Measurements from ENCODE around the gene ATP1A3.
A peak's percentile ranks its signal among the peaks of the same experiment; 100 is the strongest.

Gene ATP1A3

DNA sequence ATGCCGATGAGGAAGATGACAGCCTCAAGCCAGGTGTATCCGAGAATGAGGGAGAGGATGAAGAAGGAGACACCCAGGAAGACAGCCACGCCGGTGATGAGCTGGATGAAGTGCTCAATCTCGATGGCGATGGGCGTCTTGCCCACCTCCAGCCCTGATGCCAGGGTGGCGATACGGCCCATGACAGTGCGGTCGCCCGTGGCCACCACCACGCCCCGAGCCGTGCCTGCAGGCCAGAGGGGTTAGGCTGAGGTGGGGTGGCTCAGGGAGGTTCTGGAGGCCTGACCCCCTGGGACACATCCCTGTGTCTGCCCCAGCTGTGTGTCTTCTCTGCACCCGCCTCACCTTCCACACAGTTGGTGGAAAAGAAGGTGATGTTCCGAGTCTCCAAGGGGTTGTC, 9.1 kb downstream of the ATP1A3 start:
- no peak for DNase-seq

DNA sequence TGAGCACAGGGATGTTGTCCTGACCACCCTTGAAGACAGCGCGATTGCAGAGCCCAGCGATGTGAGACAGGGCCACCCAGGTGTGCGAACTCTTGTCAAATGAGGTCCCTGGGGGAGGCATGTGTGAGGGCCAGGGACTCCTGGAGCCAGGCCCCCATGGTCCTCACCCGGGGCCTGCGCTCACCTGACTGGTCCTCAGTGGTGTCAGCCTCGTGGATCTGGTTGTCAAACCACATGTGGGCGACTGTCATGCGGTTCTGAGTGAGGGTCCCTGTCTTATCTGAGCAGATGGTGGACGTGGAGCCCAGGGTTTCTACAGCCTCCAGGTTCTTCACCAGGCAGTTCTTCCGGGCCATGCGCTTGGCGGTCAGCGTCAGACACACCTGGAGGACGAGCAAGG, 12.3 kb downstream of the ATP1A3 start:
- no peak for DNase-seq

DNA sequence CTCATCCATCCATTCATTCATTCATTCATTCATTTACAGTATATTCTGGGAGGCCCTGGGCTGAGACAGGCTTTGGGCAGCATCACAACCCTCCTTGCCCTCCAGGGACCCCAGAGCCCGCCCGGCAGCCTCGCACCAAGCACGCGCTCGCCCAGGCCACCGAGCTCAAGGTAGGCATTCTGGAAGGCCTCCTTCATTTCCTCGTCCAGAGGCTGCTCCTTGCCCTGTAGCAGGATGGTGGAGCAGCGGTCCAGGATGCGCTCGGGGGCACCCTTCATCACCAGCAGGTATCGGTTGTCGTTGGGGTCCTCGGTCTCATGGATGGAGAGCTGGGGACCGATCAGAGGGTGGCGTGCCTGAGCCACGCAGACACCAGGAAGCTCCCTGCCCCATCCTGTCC, 15.6 kb downstream of the ATP1A3 start:
- no peak for DNase-seq

DNA sequence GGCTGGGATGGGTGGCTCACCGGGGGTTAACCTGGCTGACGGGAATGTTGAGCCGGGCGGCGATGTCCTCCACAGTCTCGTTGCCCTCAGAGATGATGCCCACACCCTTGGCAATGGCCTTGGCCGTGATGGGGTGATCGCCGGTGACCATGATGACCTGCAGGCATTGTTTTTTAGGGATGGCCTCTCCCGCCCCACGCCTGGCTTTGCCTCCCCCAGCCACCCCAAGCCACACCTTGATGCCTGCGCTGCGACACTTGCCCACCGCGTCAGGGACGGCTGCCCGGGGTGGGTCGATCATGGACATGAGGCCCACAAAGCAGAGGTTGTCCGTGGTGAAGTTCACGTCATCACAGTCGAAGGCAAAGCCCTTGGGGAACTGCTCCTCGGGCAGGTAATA, 16.1 kb downstream of the ATP1A3 start:
- DNase-seq = no peak

DNA sequence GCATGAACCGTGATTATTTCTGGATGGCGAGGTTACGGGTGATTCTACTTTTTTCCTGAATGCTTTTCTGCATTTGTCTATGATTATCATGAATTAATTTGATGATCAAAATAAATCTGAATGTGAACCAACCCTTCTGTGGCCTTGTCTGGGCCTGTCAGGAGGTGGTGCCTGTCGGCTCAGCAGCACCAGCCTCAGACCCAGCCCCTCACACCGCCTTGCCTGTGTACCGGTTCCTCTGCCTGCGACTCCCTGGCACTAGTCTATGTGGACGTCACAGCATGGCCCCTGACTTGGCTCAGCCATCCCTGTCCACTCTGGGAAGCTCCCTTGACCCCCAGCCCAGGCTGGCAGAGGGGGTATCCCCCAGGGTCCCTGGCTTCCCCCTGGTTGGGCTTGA, 19.4 kb downstream of the ATP1A3 start:
- DNase-seq = no peak

DNA sequence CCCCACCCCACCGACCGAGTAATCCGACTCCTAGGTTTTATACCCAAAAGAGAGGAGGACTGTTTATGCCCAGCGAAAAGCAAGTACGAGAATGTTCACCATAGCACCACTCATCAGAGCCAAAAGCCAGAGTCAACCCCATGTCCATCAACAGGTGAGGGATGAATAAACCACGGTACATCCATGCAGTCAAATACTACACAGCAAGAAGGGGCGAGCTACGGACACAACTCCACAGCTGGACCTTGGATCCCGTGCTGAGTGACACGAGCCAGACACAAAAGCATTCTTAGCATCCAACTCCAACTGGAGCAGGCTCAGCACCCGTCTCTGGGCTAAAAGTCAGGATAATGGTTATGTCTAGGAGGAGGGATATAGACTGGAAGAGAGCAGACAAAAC, 22.7 kb downstream of the ATP1A3 start:
- no peak for DNase-seq

DNA sequence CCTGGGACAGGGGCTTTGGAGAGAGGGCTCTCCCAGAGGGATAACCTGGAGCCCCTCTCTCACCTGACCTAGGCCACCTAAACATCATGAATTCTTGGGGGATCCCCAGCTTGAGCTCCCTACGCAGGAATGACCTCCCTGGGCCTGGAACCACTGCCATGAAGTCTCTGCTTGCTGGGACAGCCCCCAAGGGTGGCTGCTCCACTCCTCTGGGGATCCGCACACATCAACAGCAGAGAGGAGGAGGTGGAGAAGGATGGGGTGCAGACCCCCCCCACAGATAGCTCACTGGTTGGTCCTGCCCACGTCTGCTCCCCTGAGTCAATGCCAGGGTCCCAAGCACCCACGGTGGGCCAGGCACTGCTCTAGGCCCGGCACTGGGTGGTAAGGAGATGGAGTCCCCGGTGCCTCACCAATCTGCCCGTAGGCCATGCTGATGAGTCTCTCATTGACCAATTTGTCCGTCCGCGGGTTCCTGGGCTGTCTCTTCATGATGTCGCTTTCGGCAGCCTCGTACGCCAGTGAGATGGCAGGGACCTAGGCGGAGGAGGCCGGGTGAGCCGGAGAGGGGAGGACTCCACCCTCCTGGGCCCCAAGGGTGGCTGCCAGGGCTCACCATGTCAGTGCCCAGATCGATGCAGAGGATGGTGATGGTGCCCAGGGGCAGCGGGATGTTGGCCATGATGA, 24.1 kb downstream of the ATP1A3 start:
- no peak for DNase-seq

DNA sequence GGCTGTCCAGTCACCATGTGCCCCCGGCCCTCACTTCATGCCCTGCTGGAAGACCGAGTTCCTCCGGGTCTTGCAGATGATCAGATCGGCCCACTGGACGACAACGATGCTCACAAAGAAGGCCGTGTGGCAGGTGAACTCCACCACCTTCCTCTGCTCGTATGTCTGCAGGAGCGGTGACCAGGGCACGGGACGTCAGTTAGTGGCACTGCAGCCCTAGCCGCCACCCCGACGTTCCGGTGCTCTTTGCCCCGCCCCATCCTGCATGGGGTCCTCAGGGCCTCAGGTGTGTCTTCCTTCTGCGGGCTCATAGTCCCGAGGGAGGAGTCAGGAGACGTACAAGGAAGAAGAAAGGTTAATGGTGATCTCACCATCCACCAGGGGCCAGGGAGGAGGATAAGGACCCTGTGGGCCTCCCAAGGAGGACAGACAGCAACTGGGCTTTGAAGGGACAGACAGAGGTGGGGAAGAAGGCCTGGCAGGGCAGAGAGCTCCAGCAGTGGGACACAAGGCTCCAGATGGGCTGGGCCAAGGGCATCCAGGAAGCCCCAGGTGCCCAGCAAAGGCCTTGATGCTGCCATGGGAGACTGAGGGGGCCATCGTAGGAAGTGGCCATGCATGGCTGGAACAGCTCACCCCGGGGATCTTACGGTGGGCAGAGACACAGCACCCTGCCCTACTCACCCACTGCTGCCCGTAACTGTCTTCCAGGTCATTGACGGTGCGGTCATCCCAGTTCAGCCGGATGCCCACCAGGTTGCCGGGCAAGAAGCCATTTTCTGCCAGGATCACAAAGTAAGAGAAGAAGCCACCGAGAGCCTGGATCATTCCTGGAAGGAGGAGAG, 25.1 kb downstream of the ATP1A3 start:
- no peak for DNase-seq

DNA sequence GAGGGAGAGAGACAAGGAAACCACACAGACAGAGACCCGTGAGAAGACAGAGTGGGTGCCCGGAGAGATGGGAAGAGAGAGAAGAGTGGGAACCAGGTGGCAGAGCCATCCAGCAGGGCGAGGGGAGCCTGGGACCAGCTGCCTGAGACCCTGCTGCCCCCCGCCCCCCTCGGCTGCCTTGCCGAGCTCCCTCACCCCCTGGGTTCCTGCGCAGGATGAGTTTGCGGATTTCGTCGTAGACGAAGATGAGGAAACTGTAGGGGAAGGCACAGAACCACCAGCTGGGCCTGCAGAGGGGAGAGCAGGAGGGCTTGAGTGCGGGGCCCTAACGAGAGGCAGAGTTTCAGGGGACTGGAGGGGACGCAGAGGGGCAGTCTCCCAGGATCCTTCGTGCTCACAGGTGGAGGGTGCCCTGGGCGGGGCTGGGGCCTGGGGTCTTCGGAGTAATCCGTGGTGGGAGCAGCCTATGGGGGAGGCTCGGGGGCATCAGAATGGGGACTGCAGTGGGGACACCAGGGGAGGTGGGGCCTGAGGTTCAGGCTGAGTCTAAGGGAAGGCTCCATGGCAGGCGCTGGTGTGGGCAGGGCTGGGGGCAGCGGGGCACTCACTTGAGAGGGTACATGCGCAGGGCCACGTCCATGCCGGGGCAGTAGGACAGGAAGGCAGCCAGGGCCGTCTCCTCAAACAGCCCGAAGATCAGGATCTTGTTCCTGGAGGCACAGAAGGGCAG, 26.8 kb downstream of the ATP1A3 start:
- DNase-seq = no peak

DNA sequence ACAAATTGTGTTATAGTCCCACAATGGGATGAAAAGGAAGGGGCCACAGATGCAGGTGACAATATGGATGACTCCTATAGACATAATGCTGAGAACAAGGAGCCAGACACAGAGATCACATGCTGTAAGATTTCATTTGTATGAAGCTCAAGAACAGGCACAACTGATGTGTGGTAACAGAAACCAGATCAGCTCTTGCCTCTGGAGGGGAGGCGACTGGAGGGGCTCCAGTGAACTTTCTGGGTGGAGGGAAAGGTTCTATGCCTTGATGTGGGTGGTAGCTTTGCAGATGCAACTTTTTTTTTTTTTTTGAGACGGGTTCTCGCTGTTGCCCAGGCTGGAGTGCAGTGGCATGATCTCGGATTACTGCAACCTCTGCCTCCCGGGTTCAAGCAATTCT, 28.9 kb downstream of the ATP1A3 start:
- DNase-seq = no peak

DNA sequence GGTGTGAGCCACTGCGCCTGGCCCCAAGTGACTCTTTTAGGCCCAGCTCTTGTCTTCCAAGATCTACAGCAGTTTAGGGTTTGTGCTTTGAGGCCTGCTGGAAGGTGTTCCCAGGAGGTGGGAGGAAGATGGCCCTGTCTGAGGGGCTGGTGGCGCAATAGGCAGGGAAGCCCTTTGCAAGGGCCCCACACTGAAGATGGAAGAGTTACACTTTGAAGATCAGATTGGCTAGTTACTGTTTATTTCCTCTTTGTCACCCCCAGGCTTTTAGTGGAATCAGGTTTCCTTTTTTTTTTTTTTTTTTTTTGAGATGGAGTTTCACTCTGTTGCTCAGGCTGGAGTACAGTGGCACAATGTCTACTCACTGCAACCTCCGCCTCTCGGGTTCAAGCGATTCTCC, 33.1 kb downstream of the ATP1A3 start:
- DNase-seq = no peak

DNA sequence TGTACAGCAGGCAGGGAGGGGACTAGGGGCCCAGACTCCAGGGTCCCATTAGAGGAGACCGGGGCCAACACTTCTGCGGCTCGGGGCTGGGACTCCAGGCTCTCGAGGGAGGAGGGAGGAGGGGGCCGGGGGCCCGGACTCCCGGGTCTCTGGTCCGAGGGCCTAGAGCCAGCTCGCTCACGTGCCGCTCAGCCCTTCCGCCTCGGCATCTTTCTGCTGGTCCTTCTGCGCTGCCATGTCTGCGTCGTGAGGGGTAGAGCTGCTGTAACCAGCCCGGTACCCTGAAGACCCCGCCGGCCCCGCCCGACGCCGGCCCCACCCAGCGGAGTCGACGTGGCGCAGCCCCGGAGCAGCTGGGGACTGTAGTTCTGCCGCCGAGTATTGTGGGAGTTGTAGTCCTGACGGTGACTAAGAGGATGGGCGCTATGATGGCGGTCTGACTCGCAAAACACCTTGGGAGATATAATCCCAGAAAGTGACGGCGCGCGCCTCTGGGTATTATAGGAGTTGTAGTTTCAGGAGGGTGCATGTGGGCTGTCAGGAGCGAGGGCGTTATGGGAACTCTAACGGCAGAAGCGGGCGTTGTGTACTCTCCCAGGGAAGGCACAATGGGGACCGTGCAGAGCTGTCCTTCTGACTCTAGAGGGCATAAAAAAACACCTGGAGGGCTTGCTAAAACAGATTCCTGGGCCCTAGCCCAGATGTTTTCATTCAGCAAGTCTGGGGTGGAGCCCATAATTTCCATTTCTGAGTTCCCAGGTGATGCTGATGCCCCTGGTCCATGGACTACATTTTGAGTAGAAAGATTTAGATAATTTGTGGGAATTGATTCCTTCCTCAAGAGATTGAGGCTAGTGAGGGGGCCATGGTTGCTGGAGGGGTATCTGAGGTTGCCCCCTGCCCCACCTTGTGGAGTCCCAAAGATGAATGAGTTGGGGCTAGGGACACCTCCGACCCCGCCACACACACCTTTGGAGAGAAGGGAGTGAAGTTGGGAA, 34.7 kb downstream of the ATP1A3 start, which contains the start of gene RABAC1:
RABAC1 (minus strand) TSS at position 266 of the 998 bp plus-strand sequence; CDS start at position 237, 29 bp downstream.
- DNase-seq = peak; percentile 98

DNA sequence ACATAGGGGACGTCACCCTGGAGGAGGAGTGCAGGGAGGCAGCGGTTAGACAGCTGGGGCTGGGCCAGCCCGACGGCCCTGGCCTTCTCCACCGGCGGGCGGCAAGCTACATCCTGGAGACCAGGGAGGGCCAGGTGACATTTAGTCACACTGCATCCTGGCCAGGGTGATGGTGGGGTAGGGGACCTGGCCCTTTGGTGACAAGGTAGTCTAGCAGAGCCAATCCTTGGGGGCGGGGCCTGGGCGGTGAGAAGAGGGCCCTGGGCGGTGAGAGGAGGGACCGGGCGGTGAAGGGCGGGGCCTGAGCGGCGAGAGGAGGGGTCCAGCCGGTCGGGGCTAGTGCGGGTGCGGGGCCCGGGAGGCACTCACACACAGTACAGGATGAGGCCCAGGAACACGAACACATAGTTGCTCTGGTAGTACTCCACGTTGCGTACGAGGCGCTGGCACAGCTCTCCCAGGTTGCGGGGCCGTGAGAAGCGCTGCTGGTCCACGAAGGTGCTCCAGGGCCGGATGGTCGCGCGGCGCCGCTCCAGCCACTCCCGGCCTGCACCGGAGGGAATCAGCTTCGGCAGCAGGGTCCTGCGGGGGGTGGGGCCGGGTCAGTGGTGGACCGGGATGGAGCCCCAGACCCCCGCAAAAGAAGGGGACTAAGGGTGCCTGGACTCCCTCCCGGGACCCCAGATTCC, 35.5 kb downstream of the ATP1A3 start:
- DNase-seq = peak; percentile 74

DNA sequence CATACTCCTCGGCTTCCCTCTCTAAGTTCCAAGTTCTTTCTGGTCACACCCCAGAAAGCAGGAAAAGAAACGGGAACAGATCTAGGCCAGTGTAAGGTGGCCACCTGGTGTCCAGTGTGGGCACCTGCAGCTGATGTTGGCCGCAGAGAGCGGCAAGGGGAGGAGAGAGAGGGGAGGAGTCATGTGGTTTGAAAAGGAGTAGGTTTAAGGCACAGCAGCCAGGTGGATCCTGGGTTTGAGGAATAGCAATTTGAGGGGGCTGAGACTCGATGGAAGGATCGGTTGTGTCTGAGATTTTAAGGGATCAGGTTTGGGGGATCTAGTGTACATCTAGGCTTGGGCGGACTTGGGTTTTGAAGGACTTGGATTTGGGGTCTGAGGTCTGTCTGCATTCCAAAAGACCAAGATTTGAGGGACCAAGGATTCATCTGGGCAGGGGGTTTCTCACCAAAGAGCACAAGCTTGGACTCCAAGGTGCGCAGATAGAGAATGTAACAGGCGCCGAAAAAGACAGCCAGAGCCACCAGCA, 36.1 kb downstream of the ATP1A3 start:
- DNase-seq = peak; percentile 90

DNA sequence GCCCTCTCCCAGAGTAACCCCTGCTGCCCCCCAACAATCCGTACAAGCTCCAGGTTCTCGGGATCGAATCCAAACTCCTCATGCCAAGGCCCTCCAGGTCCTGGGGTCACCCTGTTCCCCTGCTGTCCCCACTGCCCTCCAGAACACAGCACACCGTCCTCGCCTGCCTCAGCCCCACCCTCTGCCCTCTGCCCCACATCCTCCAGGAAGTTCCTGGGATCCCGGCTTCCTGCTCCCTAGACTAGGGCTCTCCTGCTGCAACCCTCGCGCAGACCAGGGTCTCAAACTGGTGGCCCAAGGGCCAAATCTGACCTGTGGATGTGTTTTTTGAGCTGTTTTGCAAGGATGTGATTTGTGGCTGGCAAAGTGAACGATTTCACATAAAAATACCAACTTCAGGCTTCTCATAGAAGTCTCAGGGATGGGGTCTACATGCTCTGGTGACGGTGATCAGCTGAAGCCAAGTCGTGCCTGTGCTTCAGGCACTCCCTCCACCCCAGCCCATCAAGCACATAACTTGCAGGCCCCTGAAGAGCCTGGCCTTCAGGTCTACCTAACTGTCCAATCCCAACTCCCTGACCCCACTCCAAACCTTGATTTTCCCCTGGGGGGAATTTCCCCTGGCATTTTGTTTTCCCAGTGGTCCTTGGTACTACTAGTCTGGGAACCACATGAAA, 36.7 kb downstream of the ATP1A3 start:
- DNase-seq = no peak

DNA sequence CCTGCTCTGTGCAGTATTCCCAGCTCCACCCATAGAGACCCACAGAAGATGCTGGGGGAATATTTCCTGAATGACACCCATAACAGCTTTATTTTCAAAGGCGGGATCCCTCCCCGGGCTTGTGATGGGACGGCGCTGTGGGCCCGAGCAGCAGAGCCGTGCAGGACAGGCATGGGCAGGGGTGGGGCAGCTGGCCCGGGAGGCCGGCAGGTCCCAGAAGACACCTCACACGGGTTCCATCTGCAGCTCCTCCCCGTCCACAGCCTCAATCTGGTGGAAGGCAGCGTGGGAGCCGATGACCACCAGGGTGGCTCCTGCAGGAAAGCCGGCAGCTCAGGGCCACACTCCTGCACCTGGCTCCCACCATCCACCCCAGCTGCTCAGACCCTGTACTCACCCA, 37.4 kb downstream of the ATP1A3 start:
- no peak for DNase-seq

DNA sequence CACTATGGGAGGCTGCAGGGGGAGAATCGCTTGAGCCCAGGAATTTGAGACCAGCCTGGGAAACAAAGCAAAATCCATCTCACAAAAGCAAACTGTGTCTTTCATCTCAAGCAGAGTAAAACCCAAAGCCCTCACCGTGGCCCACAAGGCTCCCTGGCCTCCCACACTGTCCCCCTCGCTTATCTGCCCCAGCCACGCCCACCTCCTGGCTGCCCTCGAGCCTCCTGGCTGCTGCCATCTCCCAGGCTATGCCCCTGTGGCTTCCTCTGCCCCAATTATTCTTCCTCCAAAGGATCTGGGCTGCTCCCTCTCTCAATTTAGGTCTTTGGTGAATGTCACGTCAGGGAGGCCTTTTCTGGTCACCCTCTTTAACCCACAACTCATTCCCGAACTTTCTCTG, 38.5 kb downstream of the ATP1A3 start:
- no peak for DNase-seq

DNA sequence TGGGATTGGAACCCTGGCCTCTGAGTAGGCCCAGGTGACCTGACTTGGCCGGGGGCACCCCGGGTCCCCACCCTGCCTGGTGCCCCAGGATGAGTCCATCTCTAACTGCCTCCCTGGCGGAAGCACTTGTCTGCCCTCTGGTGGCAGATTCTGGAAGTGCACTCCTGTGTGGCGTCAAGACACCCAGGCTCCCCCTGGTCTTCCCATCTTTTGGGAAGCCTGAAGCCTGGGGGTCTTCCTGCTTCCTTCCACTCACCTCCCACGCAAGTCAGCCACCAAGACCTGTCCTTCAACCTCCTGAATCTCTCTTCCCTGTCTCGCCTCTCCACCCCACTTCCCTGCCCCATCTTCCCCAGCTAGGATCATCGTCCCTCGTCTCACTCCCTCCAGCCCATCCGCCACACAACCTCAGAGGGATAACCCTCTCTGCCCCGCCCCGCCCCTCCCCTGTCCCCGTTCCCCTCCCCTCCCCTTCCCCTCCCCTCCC, 42.3 kb downstream of the ATP1A3 start:
- DNase-seq = peak; percentile 37

DNA sequence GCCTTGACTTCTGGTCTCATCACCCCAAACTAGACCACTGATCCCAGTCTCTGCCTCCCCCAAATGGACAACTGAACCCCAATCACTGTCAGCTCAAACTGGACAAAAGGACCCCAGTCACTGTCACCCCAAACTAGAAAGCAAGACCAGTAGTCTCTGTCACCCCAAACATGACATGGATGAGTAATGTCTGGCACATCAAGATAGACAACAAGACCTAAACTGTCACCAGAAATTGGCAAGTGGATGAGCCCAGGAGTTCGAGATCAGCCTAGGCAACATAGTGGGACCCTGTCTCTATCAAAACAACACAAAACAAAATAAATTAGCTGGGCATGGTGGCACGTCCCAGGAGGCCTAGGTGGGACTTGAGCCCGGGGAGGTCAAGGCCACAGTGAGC, 46.9 kb downstream of the ATP1A3 start:
- no peak for DNase-seq

DNA sequence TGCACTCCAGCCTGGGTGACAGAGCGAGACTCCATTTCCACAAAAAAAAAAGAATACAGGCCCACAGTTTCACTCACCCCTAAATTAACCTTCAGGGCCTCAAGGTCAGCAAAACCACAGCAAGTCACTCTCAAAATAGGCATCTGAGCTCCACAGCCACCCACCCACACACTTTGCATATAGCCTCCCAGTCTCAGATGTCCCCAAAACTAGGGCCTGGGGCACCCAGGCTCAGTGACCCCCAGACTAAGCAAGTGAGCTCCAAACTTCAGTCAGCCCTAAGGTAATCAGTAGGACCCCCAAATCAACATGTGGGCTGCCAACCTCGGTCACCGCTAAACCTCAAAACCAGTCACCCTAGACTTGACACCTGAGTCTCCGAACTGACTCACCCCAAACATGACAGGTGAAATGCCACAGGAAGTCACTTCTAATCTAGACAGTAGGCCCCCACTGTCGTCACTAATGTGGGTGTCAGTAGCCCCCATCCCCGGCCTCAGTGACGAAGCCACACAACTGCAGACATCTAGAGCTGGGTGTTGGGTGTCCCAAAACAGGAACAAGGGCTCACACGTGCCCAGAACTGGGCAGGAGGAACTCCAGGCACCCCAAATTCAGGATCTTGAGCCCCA, 48.8 kb downstream of the ATP1A3 start:
- no peak for DNase-seq
